HL-60/S4 (cell line): ENCODE results near the gene LMOD1.

ENCODE experiments used
- in situ Hi-C: fragments of 300-500 bp; cut with MboI; formaldehyde crosslinking; loops from 2 replicates; pipeline ENCODE4 v1.14.3; 2022; ENCODE audit warnings: low sequenced_read_pairs

Gene LMOD1

GRCh38 chr1:201895120-201895665 is 51.2 kb downstream of the LMOD1 start:
- in situ Hi-C loops: loop anchor here (10.0 to 25.0 kb wide), 2 partner anchors 80 to 217 kb away; partner anchors contain the start of gene GPR37L1

GRCh38 chr1:201894343-201895119 is 51.8 kb downstream of the LMOD1 start:
- in situ Hi-C loops: loop anchor here (10.0 to 25.0 kb wide), 2 partner anchors 80 to 218 kb away; partner anchors contain the start of gene GPR37L1

GRCh38 chr1:201893431-201893830 is 52.9 kb downstream of the LMOD1 start:
- in situ Hi-C loops: loop anchor here (10.0 to 25.0 kb wide), 2 partner anchors 81 to 219 kb away; partner anchors contain the start of gene GPR37L1

- in situ Hi-C loops: loop anchor here (10.0 to 25.0 kb wide), 2 partner anchors 83 to 220 kb away; partner anchors contain the start of gene GPR37L1
Measured at GRCh38 chr1:201892211-201892610, 54.1 kb downstream of the LMOD1 start.

GRCh38 chr1:201891451-201892045 is 54.8 kb downstream of the LMOD1 start:
- in situ Hi-C loops: loop anchor here (10.0 to 25.0 kb wide), 2 partner anchors 83 to 221 kb away; partner anchors contain the start of gene GPR37L1

GRCh38 chr1:201890806-201891450 is 55.4 kb downstream of the LMOD1 start:
- in situ Hi-C loops: loop anchor here (10.0 to 25.0 kb wide), 2 partner anchors 84 to 221 kb away; partner anchors contain the start of gene GPR37L1

GRCh38 chr1:201890223-201890622 is 56.1 kb downstream of the LMOD1 start:
- in situ Hi-C loops: loop anchor here (10.0 to 25.0 kb wide), 2 partner anchors 85 to 222 kb away; partner anchors contain the start of gene GPR37L1

- in situ Hi-C loops: loop anchor here (25.0 kb wide), 1 partner anchor 223 kb away; the partner anchor contains the start of gene GPR37L1
Measured at GRCh38 chr1:201889090-201889968, 57.0 kb downstream of the LMOD1 start.

GRCh38 chr1:201888282-201889089 is 57.9 kb downstream of the LMOD1 start, which contains the start of gene SHISA4:
TSS of gene SHISA4 (plus strand) at chr1:201888898. CDS start at chr1:201888995, 97 bp downstream.
- in situ Hi-C loops: loop anchor here (25.0 kb wide), 1 partner anchor 224 kb away; the partner anchor contains the start of gene GPR37L1

- in situ Hi-C loops: loop anchor here (25.0 kb wide), 1 partner anchor 225 kb away; the partner anchor contains the start of gene GPR37L1
Measured at GRCh38 chr1:201887116-201887866, 59.1 kb downstream of the LMOD1 start.

- in situ Hi-C loops: loop anchor here (25.0 kb wide), 1 partner anchor 226 kb away; the partner anchor contains the start of gene GPR37L1
Measured at GRCh38 chr1:201886103-201886885, 60.1 kb downstream of the LMOD1 start.

- in situ Hi-C loops: loop anchor here (25.0 kb wide), 1 partner anchor 227 kb away; the partner anchor contains the start of gene GPR37L1
Measured at GRCh38 chr1:201885531-201886075, 60.7 kb downstream of the LMOD1 start.

- in situ Hi-C loops: loop anchor here (25.0 kb wide), 1 partner anchor 228 kb away; the partner anchor contains the start of gene GPR37L1
Measured at GRCh38 chr1:201884425-201884824, 61.9 kb downstream of the LMOD1 start.

GRCh38 chr1:201883786-201884185 is 62.6 kb downstream of the LMOD1 start:
- in situ Hi-C loops: loop anchor here (25.0 kb wide), 1 partner anchor 229 kb away; the partner anchor contains the start of gene GPR37L1

- in situ Hi-C loops: loop anchor here (25.0 kb wide), 1 partner anchor 229 kb away; the partner anchor contains the start of gene GPR37L1
Measured at GRCh38 chr1:201883266-201883665, 63.1 kb downstream of the LMOD1 start.

GRCh38 chr1:201882665-201883132 is 63.6 kb downstream of the LMOD1 start:
- in situ Hi-C loops: loop anchor here (25.0 kb wide), 1 partner anchor 230 kb away; the partner anchor contains the start of gene GPR37L1
